Left colon (tissue), 2 donors: ENCODE data around the gene XIRP1. TPM values are rescaled to one million over a fixed set of nuclear protein-coding genes. Genes with fewer than 3 reads are reported as not detected.
A peak's percentile ranks its signal among the peaks of the same experiment; 100 is the strongest.

Experiments
- ATAC-seq: fragments of 200-7000 bp; cut with Tn5 transposase; one replicate; pipeline ENCODE4 v1.9.1; 2020; ENCODE audit warnings: mild to moderate bottlenecking, moderate library complexity
- DNase-seq, 2 donors: peaks; one replicate each; pipeline ENCODE4 v3.0.0-alpha.2; 2020
- intact Hi-C, 2 donors: fragments of 100-400 bp; cut with DNase I in 1 of 2; cut with micrococcal nuclease in 1 of 2; formaldehyde crosslinking; loops; one replicate each; pipeline versions ENCODE4 v1.11.2 to v1.14.0; 2022; cut with DNase I, micrococcal nuclease
- total RNA-seq, 2 donors: library from RNA; stranded (reverse); fragmentation: NEBNext Ultra II Directional; extraction: Animal tissue kit (Norgen Biotek cat#: 25700); gene quantifications; one replicate each; pipeline ENCODE4 v1.2.1, GENCODE V29; 2021
- donor health status: DM: no; HTN: no; CAD: no.
- donor health status: DM: yes; HTN: yes; CAD: no.

Gene XIRP1
- total RNA-seq, 2 donors from 2014 or later = not detected

GRCh38 chr3:39189959-39190269 lies 2.5 kb downstream of the XIRP1 start:
- intact Hi-C loops = loop anchor here in 1 of 2 donors (5.0 kb wide), 1 partner anchor 97 kb away; no protein-coding TSS in a partner anchor
- ATAC-seq (peak; percentile 88), DNase-seq (peak; percentile 55 to 57)

GRCh38 chr3:39189150-39189958 lies 3.0 kb downstream of the XIRP1 start:
- ATAC-seq (peak; percentile 3), DNase-seq (no peak)
- intact Hi-C loops = no loop called here

- ATAC-seq (no peak), DNase-seq (no peak)
- intact Hi-C loops = no loop called here
Observed at GRCh38 chr3:39188271-39189149, 3.9 kb downstream of the XIRP1 start.

GRCh38 chr3:39187372-39188155 lies 4.8 kb downstream of the XIRP1 start:
- ATAC-seq (no peak), DNase-seq (no peak)
- intact Hi-C loops = no loop called here

- intact Hi-C loops = no loop called here
- ATAC-seq = no peak
- DNase-seq = no peak
Observed at GRCh38 chr3:39186692-39187151, 5.7 kb downstream of the XIRP1 start.

GRCh38 chr3:39185959-39186691 lies 6.3 kb downstream of the XIRP1 start:
- ATAC-seq (no peak), DNase-seq (no peak)
- intact Hi-C loops = no loop called here

- intact Hi-C loops = no loop called here
- no peak for DNase-seq
Observed at GRCh38 chr3:39185326-39185958, 7.0 kb downstream of the XIRP1 start.

GRCh38 chr3:39184968-39185285 lies 7.5 kb downstream of the XIRP1 start:
- intact Hi-C loops = no loop called here
- DNase-seq (no peak), ATAC-seq (no peak)

More at GRCh38 chr3:39185326-39185958, 7.0 kb downstream of the XIRP1 start:
- no peak for ATAC-seq

GRCh38 chr3:39184081-39184967 lies 8.1 kb downstream of the XIRP1 start:
- ATAC-seq (no peak), DNase-seq (no peak)
- intact Hi-C loops = no loop called here

- ATAC-seq (no peak), DNase-seq (no peak)
- intact Hi-C loops = no loop called here
Observed at GRCh38 chr3:39183211-39184080, 8.9 kb downstream of the XIRP1 start.

GRCh38 chr3:39181408-39182335 lies 10.7 kb downstream of the XIRP1 start:
- DNase-seq = no peak
- ATAC-seq = no peak
- intact Hi-C loops = no loop called here

GRCh38 chr3:39180546-39181346 lies 11.6 kb downstream of the XIRP1 start:
- ATAC-seq (peak; percentile 91), DNase-seq (peak; percentile 95)
- intact Hi-C loops = no loop called here

- intact Hi-C loops = no loop called here
- DNase-seq (no peak), ATAC-seq (no peak)
Observed at GRCh38 chr3:39180183-39180545, 12.2 kb downstream of the XIRP1 start.

GRCh38 chr3:39178553-39178952 lies 13.8 kb downstream of the XIRP1 start:
- intact Hi-C loops = no loop called here
- ATAC-seq (no peak), DNase-seq (no peak)
